Measurements from ENCODE around the gene PROX2. TPM values are rescaled to one million over a fixed set of nuclear protein-coding genes. Genes with fewer than 3 reads are reported as not detected.

Gene PROX2
- total RNA-seq, 1 donor from 2014 or later = not detected

GRCh38 chr14:74915826-74916225, 39.9 kb upstream of the PROX2 start:
- no peaks in the 10 kb centered on the region for H3K9me3 Mint-ChIP-seq
- H3K4me1 Mint-ChIP-seq = peaks cover 8% of the 10 kb centered on the region
- no peak for TF ChIP-seq CTCF (conservative IDR thresholded peaks at IDR 0.05)
- DNase-seq (ENCODE audit: low read depth, low spot score) = no peak
- no peaks in the 10 kb centered on the region for H3K27me3 Mint-ChIP-seq (ENCODE audit: low read depth)
- no peak overlapping the region for H3K4me3 Mint-ChIP-seq
- H3K27ac Mint-ChIP-seq (ENCODE audit: unreplicated experiment) = no peak overlapping the region
- H3K36me3 Mint-ChIP-seq (ENCODE audit: low read depth) = no peaks in the 10 kb centered on the region

- Mint-ChIP-seq H3K36me3 (ENCODE audit: low read depth) (no peaks in the 10 kb centered on the region), H3K9me3 (no peaks in the 10 kb centered on the region), H3K4me3 (no peak overlapping the region), H3K4me1 (peaks cover 8% of the 10 kb centered on the region), H3K27ac (ENCODE audit: unreplicated experiment) (no peak overlapping the region), H3K27me3 (ENCODE audit: low read depth) (no peaks in the 10 kb centered on the region)
- no peak for TF ChIP-seq CTCF (conservative IDR thresholded peaks at IDR 0.05)
- no peak for DNase-seq (ENCODE audit: low read depth, low spot score)
Measured at GRCh38 chr14:74915426-74915825, 39.5 kb upstream of the PROX2 start.

- Mint-ChIP-seq H3K4me3 (no peak overlapping the region), H3K9me3 (no peaks in the 10 kb centered on the region), H3K27ac (ENCODE audit: unreplicated experiment) (no peak overlapping the region), H3K27me3 (ENCODE audit: low read depth) (no peaks in the 10 kb centered on the region), H3K36me3 (ENCODE audit: low read depth) (no peaks in the 10 kb centered on the region), H3K4me1 (peaks cover 8% of the 10 kb centered on the region)
- peak; percentile 69 for TF ChIP-seq CTCF (conservative IDR thresholded peaks at IDR 0.05)
- DNase-seq (ENCODE audit: low read depth, low spot score) = peak; percentile 43
Measured at GRCh38 chr14:74913986-74914573, 38.1 kb upstream of the PROX2 start.

- H3K27me3 Mint-ChIP-seq (ENCODE audit: low read depth) = no peaks in the 10 kb centered on the region
- no peak overlapping the region for H3K27ac Mint-ChIP-seq (ENCODE audit: unreplicated experiment)
- TF ChIP-seq CTCF (conservative IDR thresholded peaks at IDR 0.05) = no peak
- no peak overlapping the region for H3K4me3 Mint-ChIP-seq
- H3K4me1 Mint-ChIP-seq = peaks cover 8% of the 10 kb centered on the region
- H3K9me3 Mint-ChIP-seq = no peaks in the 10 kb centered on the region
- no peak for DNase-seq (ENCODE audit: low read depth, low spot score)
- no peaks in the 10 kb centered on the region for H3K36me3 Mint-ChIP-seq (ENCODE audit: low read depth)
Measured at GRCh38 chr14:74913393-74913910, 37.5 kb upstream of the PROX2 start.

- Mint-ChIP-seq H3K27ac (ENCODE audit: unreplicated experiment) (no peak overlapping the region), H3K36me3 (ENCODE audit: low read depth) (no peaks in the 10 kb centered on the region), H3K4me3 (no peak overlapping the region), H3K27me3 (ENCODE audit: low read depth) (no peaks in the 10 kb centered on the region), H3K4me1 (peaks cover 8% of the 10 kb centered on the region), H3K9me3 (no peaks in the 10 kb centered on the region)
- no peak for TF ChIP-seq CTCF (conservative IDR thresholded peaks at IDR 0.05)
- DNase-seq (ENCODE audit: low read depth, low spot score) = no peak
Measured at GRCh38 chr14:74912801-74913200, 36.9 kb upstream of the PROX2 start.

Data from neural crest cell (in vitro differentiated cells).